SK-N-SH (cell line): ENCODE data around the gene CSRNP3.

ENCODE experiments used
- EP300 ChIP-seq, 2 experiments: IDR thresholded peaks; 2 replicates each; pipeline versions ENCODE4 v1.4.0 to v1.6.1; 2012; ENCODE audit warnings: borderline replicate concordance in 1 of 2, low read depth in 1 of 2, low read length in 1 of 2
- USF2 ChIP-seq: fragments of 150-350 bp; IDR thresholded peaks from 2 replicates; pipeline ENCODE4 v1.6.1; 2017; ENCODE audit warnings: antibody characterized with exemption, low read length, low read depth, borderline replicate concordance

- TF ChIP-seq USF2 (no peak), EP300 (IDR thresholded peaks at IDR 0.05; ENCODE audit: borderline replicate concordance in 1 of 2, low read depth in 1 of 2, low read length in 1 of 2) (peak in 1 of 2 experiments; percentile 88; a peak in 2 of 4 replicates)
These were observed 163.1 kb downstream of the CSRNP3 start for GRCh38 chr2:165632594-165632993.
